GM12878 (cell line): ENCODE results near the gene TJP1. TPM values are rescaled to one million over a fixed set of nuclear protein-coding genes. Genes with fewer than 3 reads are reported as not detected.

Experiments
- ATAC-seq: fragments of 200-7000 bp; cut with Tn5 transposase; 3 replicates; pipeline ENCODE4 v1.9.1; 2020; ENCODE audit warnings: mild to moderate bottlenecking, moderate library complexity
- BruUV-seq: library from RNA; stranded (reverse); fragments of 400-500 nt; replicated peaks from 2 replicates; lab custom pipeline; 2021; lab: Mats Ljungman, UMichigan
- CTCF ChIA-PET: fragments of 300-600 bp; sonication (Branson Sonifier 250); formaldehyde crosslinking; extraction: SDS; loops from one replicate; lab custom pipeline; 2021; ENCODE audit warnings: inconsistent platforms; lab: Yijun Ruan, JAX
- POLR2A ChIA-PET: fragments of 350-600 bp; formaldehyde crosslinking; extraction: SDS; loops from one replicate; lab custom pipeline; 2021; ENCODE audit warnings: inconsistent platforms; lab: Charles Lee
- RAD21 ChIA-PET: fragments of 300-600 bp; sonication (Branson Sonifier 250); formaldehyde crosslinking; loops from one replicate; lab custom pipeline; 2023; ENCODE audit warnings: antibody characterized with exemption; ENCODE audit not compliant: unreplicated experiment; lab: Charles Lee
- SMC1A ChIA-PET: fragments of 300-600 bp; sonication (Branson Sonifier 250); formaldehyde crosslinking; loops from one replicate; lab custom pipeline; 2023; ENCODE audit not compliant: unreplicated experiment, uncharacterized antibody; lab: Charles Lee
- DNase-seq: peaks from one replicate; pipeline ENCODE4 v3.0.0-alpha.2; 2011; ENCODE audit warnings: low read depth, low spot score
- FAIRE-seq: peaks from 3 replicates; lab custom pipeline; 2011; peaks lifted over from hg19 to GRCh38; lab: Jason Lieb, UNC
- H2AFZ ChIP-seq: 2 replicates; pipeline ENCODE4 v1.6.0; 2011; ENCODE audit warnings: low read depth, low read length, control low read depth; ENCODE audit not compliant: control insufficient read depth
- H3K27ac ChIP-seq: 2 replicates; pipeline ENCODE4 v1.5.1; 2011; ENCODE audit warnings: control low read depth; ENCODE audit not compliant: control insufficient read depth, insufficient read depth
- H3K27me3 ChIP-seq, 2 experiments: replicated peaks in 1 of 2; 2 replicates each; pipeline versions ENCODE4 v1.6.0 to v1.6.1; 2011; ENCODE audit warnings: low read length in 1 of 2; ENCODE audit not compliant: control insufficient read depth in 2 of 2, insufficient read depth in 2 of 2
- H3K36me3 ChIP-seq, 2 experiments: 2 replicates each; pipeline ENCODE4 v1.5.1; 2011; ENCODE audit warnings: low read length in 1 of 2; ENCODE audit not compliant: control insufficient read depth in 2 of 2, insufficient read depth in 2 of 2
- H3K4me1 ChIP-seq: 2 replicates; pipeline ENCODE4 v1.6.1; 2011; ENCODE audit warnings: mild to moderate bottlenecking, low read length, moderate library complexity, mixed read lengths; ENCODE audit not compliant: control insufficient read depth, insufficient read depth
- H3K4me2 ChIP-seq: 2 replicates; pipeline ENCODE4 v1.6.0; 2011; ENCODE audit warnings: control low read depth; ENCODE audit not compliant: control insufficient read depth, insufficient read depth
- H3K4me3 ChIP-seq: fragments of 200-600 bp; sonication (generic); 2 replicates; pipeline ENCODE4 v1.5.1; 2016
- H3K79me2 ChIP-seq: 2 replicates; pipeline ENCODE4 v1.6.0; 2011; ENCODE audit warnings: low read length; ENCODE audit not compliant: control insufficient read depth, insufficient read depth
- H3K9ac ChIP-seq: 2 replicates; pipeline ENCODE4 v1.8.0; 2011; ENCODE audit warnings: low read length, control low read depth, mixed read lengths; ENCODE audit not compliant: control insufficient read depth, insufficient read depth
- H3K9me3 ChIP-seq: replicated peaks from 3 replicates; pipeline ENCODE4 v1.5.1; 2011; ENCODE audit warnings: mild to moderate bottlenecking, low read length; ENCODE audit not compliant: control insufficient read depth, insufficient read depth
- H4K20me1 ChIP-seq: 2 replicates; pipeline ENCODE4 v1.6.0; 2011; ENCODE audit not compliant: control insufficient read depth, insufficient read depth
- EZH2 ChIP-seq: IDR thresholded peaks from 2 replicates; pipeline ENCODE4 v1.6.1; 2012; ENCODE audit warnings: low read depth, mild to moderate bottlenecking, control low read depth, inconsistent platforms, low read length, borderline replicate concordance; ENCODE audit not compliant: control insufficient read depth
- HDAC6 ChIP-seq: fragments of 200-600 bp; sonication (generic); IDR thresholded peaks from one replicate; pipeline ENCODE4 v1.8.0; 2017; ENCODE audit warnings: antibody characterized with exemption; ENCODE audit not compliant: unreplicated experiment
- MYC ChIP-seq: IDR thresholded peaks from 2 replicates; pipeline ENCODE4 v1.6.1; 2011; ENCODE audit warnings: mild to moderate bottlenecking, low read length, moderate library complexity, inconsistent platforms; ENCODE audit not compliant: insufficient read depth, insufficient replicate concordance, insufficient read length, severe bottlenecking
- RB1 ChIP-seq: fragments of 450-650 bp; formaldehyde crosslinking; IDR thresholded peaks from 2 replicates; pipeline ENCODE4 v1.6.1; 2017; ENCODE audit warnings: mild to moderate bottlenecking, borderline replicate concordance
- SMAD1 ChIP-seq: fragments of 450-650 bp; IDR thresholded peaks from 2 replicates; pipeline ENCODE4 v1.6.1; 2018; ENCODE audit warnings: mild to moderate bottlenecking, low read depth; ENCODE audit not compliant: partially characterized antibody
- SP1 ChIP-seq: IDR thresholded peaks from one replicate; pipeline ENCODE4 v1.6.1; 2011; ENCODE audit warnings: low read depth, low read length
- WGBS: methylation state at CpG from one replicate; pipeline ENCODE4 v1.1.6; 2016; ENCODE audit warnings: low lambda C conversion rate; ENCODE audit not compliant: insufficient replicate concordance, insufficient coverage; ENCODE audit errors: missing lambda C conversion rate; 5-methylcytosine and 5-hydroxymethylcytosine counted together
- in situ Hi-C: fragments of 300-500 bp; cut with MboI; formaldehyde crosslinking; loops from 9 replicates; pipeline ENCODE4 v1.14.3; 2018; ENCODE audit warnings: mixed read lengths
- intact Hi-C: fragments of 100-400 bp; cut with micrococcal nuclease; formaldehyde crosslinking; loops from one replicate; pipeline ENCODE4 v1.14.2; 2022; ENCODE audit not compliant: unreplicated experiment
- polyA plus RNA-seq, 11 experiments: library from polyadenylated mRNA; depleted of rRNA in 4 of 11; unstranded in 6 of 11; stranded (reverse) in 5 of 11; fragments of >200 nt; fragmentation: Nextera tagmentation in 4 of 11; fragmentation: Illumina TruSeq in 1 of 11; extraction: Ambion mirVana in 4 of 11; extraction: Trizol in 1 of 11; gene quantifications; 1 replicate in 1 of 11; 2 replicates in 10 of 11; pipeline versions ENCODE4 v1.2.1 to v1.2.3, GENCODE V29; 2011 to 2016; ENCODE audit warnings: inconsistent platforms in 2 of 11, missing spikeins in 2 of 11, low read depth in 1 of 11
- total RNA-seq, 4 experiments: library from RNA; depleted of rRNA in 3 of 4; stranded (reverse); fragments of >200 nt in 3 of 4; fragmentation: Illumina TruSeq in 1 of 4; extraction: Trizol in 1 of 4; gene quantifications; 2 replicates each; pipeline versions ENCODE4 v1.2.1 to v1.2.3, GENCODE V29; 2013 to 2021
- TF ChIP-seq, protein P1 (sequence below): IDR thresholded peaks from 2 replicates; pipeline ENCODE4 v1.6.1; 2012; ENCODE audit warnings: low read depth, low read length, improper control_type of control experiment
- TF ChIP-seq, protein P2 (sequence below): fragments of 450-650 bp; IDR thresholded peaks from 2 replicates; pipeline ENCODE4 v1.6.1; 2017; ENCODE audit warnings: low read depth, mild to moderate bottlenecking, moderate library complexity

The TJP1 gene
- total and polyA plus RNA-seq, 10 of the 15 experiments (the other 5 are each of a cell fraction or from before 2014, with no cell fraction given) = 0.01 to 0.49 (median 0.08) TPM; not detected in 7

DNA sequence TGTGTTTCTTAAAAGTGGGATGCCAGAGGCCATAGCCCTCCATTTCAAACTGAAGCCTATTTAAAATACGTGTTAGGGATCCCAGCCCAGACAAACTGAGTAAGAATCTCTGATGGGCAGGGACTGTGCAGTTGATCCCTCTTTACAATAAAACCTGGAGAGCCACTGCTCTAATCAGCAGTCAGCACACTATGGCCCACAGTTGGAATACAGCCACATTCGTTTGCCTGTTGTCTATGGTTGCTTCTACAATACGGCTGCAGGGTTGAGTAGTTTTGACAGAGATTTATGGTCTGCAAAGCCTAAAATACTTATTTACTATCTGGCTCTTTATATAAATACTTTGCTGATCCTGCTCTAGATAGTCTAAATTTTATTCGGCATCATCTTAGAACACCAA lies 32.4 kb downstream of the TJP1 start:
- POLR2A ChIA-PET = no interaction called here
- SMC1A ChIA-PET = no interaction called here
- DNase-seq (no peak), FAIRE-seq (no peak), ATAC-seq (no peak)
- Histone ChIP-seq H3K27me3 (no peaks in the 10 kb centered on the region), H3K36me3 (no peaks in the 10 kb centered on the region), H3K9me3 (no peaks in the 10 kb centered on the region), H2AFZ (no peak overlapping the region), H3K4me2 (no peak overlapping the region), H3K27ac (no peak overlapping the region), H3K4me1 (no peaks in the 10 kb centered on the region), H3K79me2 (no peaks in the 10 kb centered on the region), H4K20me1 (no peaks in the 10 kb centered on the region), H3K9ac (no peak overlapping the region), H3K4me3 (no peak overlapping the region)
- in situ Hi-C loops = no loop called here
- CTCF ChIA-PET = no interaction called here
- TF ChIP-seq, protein P1, sequence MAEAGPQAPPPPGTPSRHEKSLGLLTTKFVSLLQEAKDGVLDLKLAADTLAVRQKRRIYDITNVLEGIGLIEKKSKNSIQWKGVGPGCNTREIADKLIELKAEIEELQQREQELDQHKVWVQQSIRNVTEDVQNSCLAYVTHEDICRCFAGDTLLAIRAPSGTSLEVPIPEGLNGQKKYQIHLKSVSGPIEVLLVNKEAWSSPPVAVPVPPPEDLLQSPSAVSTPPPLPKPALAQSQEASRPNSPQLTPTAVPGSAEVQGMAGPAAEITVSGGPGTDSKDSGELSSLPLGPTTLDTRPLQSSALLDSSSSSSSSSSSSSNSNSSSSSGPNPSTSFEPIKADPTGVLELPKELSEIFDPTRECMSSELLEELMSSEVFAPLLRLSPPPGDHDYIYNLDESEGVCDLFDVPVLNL = no peak
- TF ChIP-seq EZH2 (no peak), SP1 (no peak), HDAC6 (no peak), MYC (no peak)
- RAD21 ChIA-PET = no interaction called here
- WGBS = 47% methylated on average over 4 of the region's 4 CpGs
- intact Hi-C loops = no loop called here
- no TSS peak for BruUV-seq

DNA sequence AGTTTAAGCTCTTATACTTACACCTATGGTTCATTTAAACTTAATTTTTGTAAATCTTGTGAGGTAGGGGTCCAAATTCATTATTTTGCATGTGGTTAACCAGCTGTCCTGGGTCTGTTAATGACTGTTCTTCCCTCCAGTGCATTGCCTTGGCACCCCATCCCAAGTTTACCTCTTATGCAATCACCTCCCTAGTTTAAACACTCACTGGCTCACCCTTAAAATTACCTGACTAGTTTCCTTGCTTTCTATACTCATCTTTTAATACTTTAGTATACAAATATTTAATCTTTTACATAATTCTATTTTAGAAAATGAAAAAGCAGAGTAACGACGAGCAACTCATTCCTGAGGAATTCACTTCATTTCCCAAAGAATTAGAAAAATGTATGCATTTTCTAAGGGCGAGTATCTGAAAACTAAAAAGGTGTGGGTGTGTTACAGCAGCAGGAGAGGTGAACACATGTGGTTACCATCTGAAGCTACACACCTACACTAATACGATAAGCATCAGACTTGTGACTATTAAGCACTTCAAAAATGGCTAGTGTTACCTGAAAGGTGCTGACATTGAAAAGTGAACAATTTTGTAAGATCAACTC lies 33.7 kb downstream of the TJP1 start:
- BruUV-seq = no TSS peak
- DNase-seq (no peak), FAIRE-seq (no peak), ATAC-seq (no peak)
- Histone ChIP-seq H3K4me3 (no peak overlapping the region), H3K27ac (no peak overlapping the region), H3K4me2 (no peak overlapping the region), H4K20me1 (no peaks in the 10 kb centered on the region), H3K27me3 (no peaks in the 10 kb centered on the region), H3K36me3 (no peaks in the 10 kb centered on the region), H3K9me3 (no peaks in the 10 kb centered on the region), H3K4me1 (no peaks in the 10 kb centered on the region), H3K9ac (no peak overlapping the region), H3K79me2 (no peaks in the 10 kb centered on the region), H2AFZ (no peak overlapping the region)
- in situ Hi-C loops = no loop called here
- intact Hi-C loops = no loop called here
- ChIA-PET POLR2A (no interaction called here), RAD21 (no interaction called here), CTCF (no interaction called here), SMC1A (interaction anchor here (0.7 kb wide), 1 partner anchor 42 kb away, joined by 3 read pairs; no protein-coding TSS in a partner anchor)
- TF ChIP-seq RB1 (no peak), SMAD1 (no peak)
- TF ChIP-seq, protein P2, sequence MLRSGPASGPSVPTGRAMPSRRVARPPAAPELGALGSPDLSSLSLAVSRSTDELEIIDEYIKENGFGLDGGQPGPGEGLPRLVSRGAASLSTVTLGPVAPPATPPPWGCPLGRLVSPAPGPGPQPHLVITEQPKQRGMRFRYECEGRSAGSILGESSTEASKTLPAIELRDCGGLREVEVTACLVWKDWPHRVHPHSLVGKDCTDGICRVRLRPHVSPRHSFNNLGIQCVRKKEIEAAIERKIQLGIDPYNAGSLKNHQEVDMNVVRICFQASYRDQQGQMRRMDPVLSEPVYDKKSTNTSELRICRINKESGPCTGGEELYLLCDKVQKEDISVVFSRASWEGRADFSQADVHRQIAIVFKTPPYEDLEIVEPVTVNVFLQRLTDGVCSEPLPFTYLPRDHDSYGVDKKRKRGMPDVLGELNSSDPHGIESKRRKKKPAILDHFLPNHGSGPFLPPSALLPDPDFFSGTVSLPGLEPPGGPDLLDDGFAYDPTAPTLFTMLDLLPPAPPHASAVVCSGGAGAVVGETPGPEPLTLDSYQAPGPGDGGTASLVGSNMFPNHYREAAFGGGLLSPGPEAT = no peak
- WGBS = 5% methylated on average over 4 of the region's 4 CpGs
